CD4-positive, CD25-positive, alpha-beta regulatory T cell (primary cell): Measurements from ENCODE around the gene AOPEP. TPM values are rescaled to one million over a fixed set of nuclear protein-coding genes. Genes with fewer than 3 reads are reported as not detected.

ENCODE experiments used
- ATAC-seq, 2 donors: fragments of 150-1000 bp; cut with Tn5 transposase; one replicate each; pipeline ENCODE4 v1.10.0; 2021; ENCODE audit warnings: low read depth in 2 of 2, moderate number of reproducible peaks in 2 of 2, moderate library complexity in 1 of 2
- DNase-seq, 3 donors: peaks; one replicate each; pipeline versions ENCODE4 v3.0.0 to v3.0.0-alpha.2; 2012 to 2022; ENCODE audit warnings: mixed read lengths in 1 of 3
- H3K27ac ChIP-seq: one replicate; pipeline ENCODE4 v1.7.0; 2013; ENCODE audit warnings: mild to moderate bottlenecking, low read length; ENCODE audit not compliant: insufficient read depth, poor library complexity, severe bottlenecking
- H3K27me3 ChIP-seq: one replicate; pipeline ENCODE4 v1.7.0; 2013; ENCODE audit warnings: low read length; ENCODE audit not compliant: control insufficient read depth, insufficient read depth
- H3K36me3 ChIP-seq: one replicate; pipeline ENCODE4 v1.7.0; 2013; ENCODE audit warnings: mild to moderate bottlenecking, low read length, moderate library complexity; ENCODE audit not compliant: control insufficient read depth, insufficient read depth
- H3K4me1 ChIP-seq: 2 replicates; pipeline ENCODE4 v1.7.0; 2013; ENCODE audit warnings: mild to moderate bottlenecking, low read length; ENCODE audit not compliant: insufficient read depth, control insufficient read depth, poor library complexity, severe bottlenecking
- H3K4me3 ChIP-seq: one replicate; pipeline ENCODE4 v1.7.0; 2013; ENCODE audit warnings: low read depth, mild to moderate bottlenecking, low read length, moderate library complexity
- H3K9me3 ChIP-seq, 2 experiments: 1 replicate in 1 of 2; 2 replicates in 1 of 2; pipeline ENCODE4 v1.7.0; 2013; ENCODE audit warnings: low read length in 2 of 2, mild to moderate bottlenecking in 1 of 2, moderate library complexity in 1 of 2; ENCODE audit not compliant: control insufficient read depth in 2 of 2
- H3K27ac Mint-ChIP-seq, 3 donors: one replicate each; pipeline ENCODE4 v1.8.0; 2020 to 2022; ENCODE audit warnings: mild to moderate bottlenecking in 3 of 3, mixed read lengths in 3 of 3, moderate library complexity in 2 of 3
- H3K27me3 Mint-ChIP-seq: one replicate; pipeline ENCODE4 v1.8.0; 2022; ENCODE audit warnings: mild to moderate bottlenecking, mixed read lengths
- H3K36me3 Mint-ChIP-seq: one replicate; pipeline ENCODE4 v1.8.0; 2020; ENCODE audit warnings: mixed read lengths
- H3K4me1 Mint-ChIP-seq, 4 donors: one replicate each; pipeline ENCODE4 v1.8.0; 2020 to 2022; ENCODE audit warnings: mixed read lengths in 4 of 4, mild to moderate bottlenecking in 1 of 4
- H3K4me3 Mint-ChIP-seq, 4 donors: one replicate each; pipeline ENCODE4 v1.8.0; 2020 to 2022; ENCODE audit warnings: mild to moderate bottlenecking in 4 of 4, mixed read lengths in 4 of 4, moderate library complexity in 3 of 4
- H3K9me3 Mint-ChIP-seq, 7 donors: one replicate each; pipeline ENCODE4 v1.8.0; 2020 to 2022; ENCODE audit warnings: mixed read lengths in 7 of 7, mild to moderate bottlenecking in 3 of 7, moderate library complexity in 2 of 7
- polyA plus RNA-seq, 4 donors: library from polyadenylated mRNA; unstranded; fragments of 300-500 nt; fragmentation: Illumina TruSeq; gene quantifications; one replicate each; pipeline ENCODE4 v1.2.3, GENCODE V29; 2021
- total RNA-seq: library from RNA; stranded (reverse); gene quantifications from one replicate; pipeline ENCODE4 v1.2.3, GENCODE V29; 2022

Gene AOPEP
- total and polyA plus RNA-seq, 5 donors from 2014 or later, result 4.6 to 12.9 (median 6.4) TPM

- H3K36me3 Mint-ChIP-seq, result peaks cover 3% of the 10 kb centered on the region
- no peak overlapping the region for H3K27ac ChIP-seq
- no peak overlapping the region for H3K4me3 ChIP-seq
- H3K9me3 ChIP-seq, result no peaks in the 10 kb centered on the region
- H3K27me3 Mint-ChIP-seq, result no peaks in the 10 kb centered on the region
- no peak for ATAC-seq
- no peak overlapping the region for H3K4me3 Mint-ChIP-seq
- no peaks in the 10 kb centered on the region for H3K36me3 ChIP-seq
- peaks cover 0 to 8% (median 0%) of the 10 kb centered on the region in 4 donors for H3K4me1 Mint-ChIP-seq
- DNase-seq, result no peak
- H3K9me3 Mint-ChIP-seq, result no peaks in the 10 kb centered on the region
- no peak overlapping the region for H3K27ac Mint-ChIP-seq
- H3K4me1 ChIP-seq, result no peaks in the 10 kb centered on the region
- no peaks in the 10 kb centered on the region for H3K27me3 ChIP-seq
Observed at GRCh38 chr9:95029720-95030119, 303.2 kb downstream of the AOPEP start.

GRCh38 chr9:95030344-95030743 lies 303.8 kb downstream of the AOPEP start:
- ATAC-seq (no peak), DNase-seq (no peak)
- no peak overlapping the region for H3K27ac ChIP-seq
- no peak overlapping the region for H3K4me3 ChIP-seq
- Mint-ChIP-seq H3K27me3 (no peaks in the 10 kb centered on the region), H3K27ac (no peak overlapping the region), H3K36me3 (peaks cover 3% of the 10 kb centered on the region), H3K4me1 (peaks cover 0 to 8% (median 0%) of the 10 kb centered on the region in 4 donors), H3K9me3 (no peaks in the 10 kb centered on the region), H3K4me3 (no peak overlapping the region)
- H3K27me3 ChIP-seq, result no peaks in the 10 kb centered on the region
- no peaks in the 10 kb centered on the region for H3K36me3 ChIP-seq
- H3K9me3 ChIP-seq, result no peaks in the 10 kb centered on the region
- H3K4me1 ChIP-seq, result no peaks in the 10 kb centered on the region

DNA sequence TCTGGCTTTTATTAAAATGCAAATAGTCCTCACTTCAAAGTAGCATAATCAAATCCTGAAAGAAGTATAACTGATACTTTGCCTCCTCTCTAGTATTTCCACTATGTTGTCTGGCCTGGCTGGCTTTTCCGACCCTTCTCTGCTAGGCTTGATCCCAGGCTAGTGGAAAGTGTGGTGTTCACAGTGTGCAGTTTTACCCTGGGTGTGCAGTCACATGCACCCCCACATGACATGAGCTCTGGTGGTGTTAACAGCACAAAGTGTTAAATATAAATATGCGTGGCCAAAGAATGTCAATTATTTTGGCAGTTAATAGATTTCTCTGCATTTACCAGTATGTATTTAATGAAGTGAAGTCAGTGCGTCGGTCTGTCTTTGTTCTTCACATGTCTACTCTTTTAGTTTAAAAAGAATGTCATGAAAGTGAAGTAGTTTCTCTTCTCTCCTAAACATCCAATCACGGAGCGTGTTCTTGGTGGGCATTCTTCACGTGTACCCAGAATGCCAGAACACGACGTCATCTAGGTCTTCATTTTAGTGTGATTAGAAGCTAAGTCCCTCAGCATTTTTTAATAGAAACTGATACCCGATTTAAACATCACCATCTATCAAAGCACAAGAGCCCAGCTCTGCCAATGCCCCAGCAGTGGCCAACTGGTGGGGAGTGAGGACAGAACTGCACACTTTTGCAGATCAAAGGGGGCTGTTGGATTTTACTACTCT lies 304.6 kb downstream of the AOPEP start:
- ATAC-seq, result no peak
- H3K4me3 Mint-ChIP-seq, result no peak overlapping the region
- no peaks in the 10 kb centered on the region for H3K27me3 Mint-ChIP-seq
- Histone ChIP-seq H3K36me3 (no peaks in the 10 kb centered on the region), H3K4me3 (no peak overlapping the region), H3K27ac (no peak overlapping the region), H3K9me3 (no peaks in the 10 kb centered on the region), H3K27me3 (no peaks in the 10 kb centered on the region), H3K4me1 (no peaks in the 10 kb centered on the region)
- peak overlapping the region in 1 of 3 donors; percentile 25 for H3K27ac Mint-ChIP-seq
- H3K9me3 Mint-ChIP-seq, result no peaks in the 10 kb centered on the region
- DNase-seq, result no peak
- peaks cover 3% of the 10 kb centered on the region for H3K36me3 Mint-ChIP-seq
- peaks cover 0 to 8% (median 0%) of the 10 kb centered on the region in 4 donors for H3K4me1 Mint-ChIP-seq

- Mint-ChIP-seq H3K4me1 (peaks cover 0 to 8% (median 0%) of the 10 kb centered on the region in 4 donors), H3K27ac (no peak overlapping the region), H3K4me3 (no peak overlapping the region), H3K36me3 (peaks cover 3% of the 10 kb centered on the region), H3K9me3 (no peaks in the 10 kb centered on the region), H3K27me3 (no peaks in the 10 kb centered on the region)
- H3K27ac ChIP-seq, result no peak overlapping the region
- H3K4me3 ChIP-seq, result no peak overlapping the region
- no peaks in the 10 kb centered on the region for H3K36me3 ChIP-seq
- no peaks in the 10 kb centered on the region for H3K9me3 ChIP-seq
- ATAC-seq (no peak), DNase-seq (no peak)
- H3K27me3 ChIP-seq, result no peaks in the 10 kb centered on the region
- no peaks in the 10 kb centered on the region for H3K4me1 ChIP-seq
Observed at GRCh38 chr9:95031711-95032461, 305.4 kb downstream of the AOPEP start.

GRCh38 chr9:95032580-95033341 lies 306.3 kb downstream of the AOPEP start:
- DNase-seq (no peak), ATAC-seq (no peak)
- no peak overlapping the region for H3K4me3 ChIP-seq
- H3K36me3 ChIP-seq, result no peaks in the 10 kb centered on the region
- H3K4me1 ChIP-seq, result no peaks in the 10 kb centered on the region
- Mint-ChIP-seq H3K9me3 (no peaks in the 10 kb centered on the region), H3K27ac (peak overlapping the region in 1 of 3 donors; percentile 60), H3K36me3 (peaks cover 3% of the 10 kb centered on the region), H3K4me1 (peaks cover 0 to 8% (median 0%) of the 10 kb centered on the region in 4 donors), H3K27me3 (no peaks in the 10 kb centered on the region), H3K4me3 (no peak overlapping the region)
- no peaks in the 10 kb centered on the region for H3K9me3 ChIP-seq
- no peak overlapping the region for H3K27ac ChIP-seq
- no peaks in the 10 kb centered on the region for H3K27me3 ChIP-seq

DNA sequence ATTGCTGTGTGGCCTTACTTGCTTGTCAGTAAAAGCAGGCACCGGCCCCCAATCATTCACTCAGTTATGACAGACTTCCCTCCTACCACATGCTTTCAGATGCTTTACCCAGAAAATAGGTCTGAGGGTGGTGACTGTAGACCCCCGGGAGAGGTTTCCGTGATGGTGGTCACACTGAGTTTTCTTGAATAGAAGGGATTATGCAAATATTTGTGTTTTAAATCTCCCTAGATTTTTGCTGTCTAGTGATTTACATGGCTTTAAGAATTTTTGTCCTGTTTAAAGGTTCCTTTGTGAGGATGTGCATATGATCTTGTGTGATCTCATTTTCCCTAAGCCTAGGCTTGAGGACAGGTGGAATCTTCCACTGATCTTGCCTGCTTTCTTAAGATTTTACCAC lies 309.3 kb downstream of the AOPEP start:
- H3K4me3 Mint-ChIP-seq, result no peak overlapping the region
- no peak for DNase-seq
- no peak overlapping the region for H3K4me3 ChIP-seq
- H3K27ac ChIP-seq, result no peak overlapping the region
- H3K9me3 ChIP-seq, result no peaks in the 10 kb centered on the region
- no peak for ATAC-seq
- H3K36me3 Mint-ChIP-seq, result peaks cover 6% of the 10 kb centered on the region
- no peak overlapping the region for H3K27ac Mint-ChIP-seq
- no peaks in the 10 kb centered on the region for H3K4me1 ChIP-seq
- no peaks in the 10 kb centered on the region for H3K36me3 ChIP-seq
- H3K27me3 ChIP-seq, result no peaks in the 10 kb centered on the region
- peaks cover 0 to 8% (median 0%) of the 10 kb centered on the region in 4 donors for H3K4me1 Mint-ChIP-seq
- H3K9me3 Mint-ChIP-seq, result no peaks in the 10 kb centered on the region
- H3K27me3 Mint-ChIP-seq, result no peaks in the 10 kb centered on the region

DNA sequence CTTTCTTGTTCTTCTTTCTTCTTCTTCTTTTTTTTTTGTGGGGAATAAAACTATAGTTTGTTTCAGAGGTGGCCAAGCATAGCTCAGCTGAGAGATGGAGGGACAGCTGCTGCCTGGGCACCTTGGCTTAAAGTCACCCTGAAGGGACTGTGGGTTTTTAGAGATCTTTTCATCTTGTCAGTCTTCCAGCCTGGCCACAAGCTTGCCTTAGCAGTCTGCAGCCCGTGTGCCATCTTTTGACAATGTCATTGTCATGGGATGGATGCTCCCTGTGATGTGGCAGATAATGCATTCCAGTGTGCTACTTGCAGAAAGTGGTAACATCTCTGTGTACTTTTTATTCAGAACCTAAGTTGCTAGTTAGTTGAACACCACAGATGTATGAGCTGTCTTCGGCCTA lies 310.2 kb downstream of the AOPEP start:
- no peak overlapping the region for H3K4me3 ChIP-seq
- H3K27ac ChIP-seq, result no peak overlapping the region
- H3K4me1 ChIP-seq, result no peaks in the 10 kb centered on the region
- Mint-ChIP-seq H3K9me3 (no peaks in the 10 kb centered on the region), H3K27ac (no peak overlapping the region), H3K36me3 (peaks cover 3% of the 10 kb centered on the region), H3K4me1 (no peaks in the 10 kb centered on the region), H3K27me3 (no peaks in the 10 kb centered on the region), H3K4me3 (peak overlapping the region in 1 of 4 donors; percentile 68)
- H3K27me3 ChIP-seq, result no peaks in the 10 kb centered on the region
- ATAC-seq (no peak), DNase-seq (no peak)
- no peaks in the 10 kb centered on the region for H3K36me3 ChIP-seq
- no peaks in the 10 kb centered on the region for H3K9me3 ChIP-seq
